Fibroblast of lung (primary cell): ENCODE results near the gene ABLIM2.

Experiments used
- EZH2 ChIP-seq: IDR thresholded peaks from 2 replicates; pipeline ENCODE4 v1.5.1; 2012; ENCODE audit warnings: low read length, control low read depth, mild to moderate bottlenecking; ENCODE audit errors: missing control alignments
- TF ChIP-seq, protein P1 (sequence below), 2 donors: IDR thresholded peaks in 1 of 2; conservative IDR thresholded peaks in 1 of 2; 1 replicate in 1 of 2; 2 replicates in 1 of 2; pipeline ENCODE4 v1.5.1; 2011 to 2012; ENCODE audit warnings: low read length in 2 of 2, control low read depth in 1 of 2, inconsistent platforms in 1 of 2, low read depth in 1 of 2, mild to moderate bottlenecking in 1 of 2

DNA sequence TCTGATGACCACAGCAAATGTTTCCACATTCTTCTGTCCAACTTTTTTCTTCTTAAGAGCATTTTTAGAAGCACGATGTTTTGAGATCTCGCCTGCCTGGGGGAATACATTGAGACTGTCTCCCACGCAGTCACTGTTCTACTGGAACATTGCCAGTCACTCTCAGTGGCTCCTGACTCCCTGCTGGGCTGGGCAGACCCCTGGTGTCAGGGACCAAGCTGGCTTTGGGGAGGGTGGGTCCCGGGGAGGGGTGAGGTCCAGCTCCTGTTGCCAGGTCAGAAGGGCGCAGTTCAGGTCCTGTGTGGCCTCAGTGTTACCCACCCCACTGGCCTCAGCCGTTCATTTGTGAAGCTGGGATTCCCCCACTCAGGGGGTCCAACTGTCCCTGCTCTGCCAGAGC, 18.9 kb upstream of the ABLIM2 start:
- TF ChIP-seq, protein P1, sequence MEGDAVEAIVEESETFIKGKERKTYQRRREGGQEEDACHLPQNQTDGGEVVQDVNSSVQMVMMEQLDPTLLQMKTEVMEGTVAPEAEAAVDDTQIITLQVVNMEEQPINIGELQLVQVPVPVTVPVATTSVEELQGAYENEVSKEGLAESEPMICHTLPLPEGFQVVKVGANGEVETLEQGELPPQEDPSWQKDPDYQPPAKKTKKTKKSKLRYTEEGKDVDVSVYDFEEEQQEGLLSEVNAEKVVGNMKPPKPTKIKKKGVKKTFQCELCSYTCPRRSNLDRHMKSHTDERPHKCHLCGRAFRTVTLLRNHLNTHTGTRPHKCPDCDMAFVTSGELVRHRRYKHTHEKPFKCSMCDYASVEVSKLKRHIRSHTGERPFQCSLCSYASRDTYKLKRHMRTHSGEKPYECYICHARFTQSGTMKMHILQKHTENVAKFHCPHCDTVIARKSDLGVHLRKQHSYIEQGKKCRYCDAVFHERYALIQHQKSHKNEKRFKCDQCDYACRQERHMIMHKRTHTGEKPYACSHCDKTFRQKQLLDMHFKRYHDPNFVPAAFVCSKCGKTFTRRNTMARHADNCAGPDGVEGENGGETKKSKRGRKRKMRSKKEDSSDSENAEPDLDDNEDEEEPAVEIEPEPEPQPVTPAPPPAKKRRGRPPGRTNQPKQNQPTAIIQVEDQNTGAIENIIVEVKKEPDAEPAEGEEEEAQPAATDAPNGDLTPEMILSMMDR (conservative IDR thresholded peaks at IDR 0.05 in 1 of 2, IDR thresholded peaks at IDR 0.05 in 1 of 2; ENCODE audit: low read depth in 1 of 2, low read length in 2 of 2): no peak
- TF ChIP-seq EZH2: no peak
